NCI-H2107 treated with DMSO at 0.1 percent for 48 hours (cell line): Measurements from ENCODE around the gene WDR49.

Experiments used
- DNase-seq: peaks from one replicate; lab custom pipeline; 2025; ENCODE audit not compliant: unreplicated experiment; lab: John Stamatoyannopoulos, UW

WDR49 gene

DNA sequence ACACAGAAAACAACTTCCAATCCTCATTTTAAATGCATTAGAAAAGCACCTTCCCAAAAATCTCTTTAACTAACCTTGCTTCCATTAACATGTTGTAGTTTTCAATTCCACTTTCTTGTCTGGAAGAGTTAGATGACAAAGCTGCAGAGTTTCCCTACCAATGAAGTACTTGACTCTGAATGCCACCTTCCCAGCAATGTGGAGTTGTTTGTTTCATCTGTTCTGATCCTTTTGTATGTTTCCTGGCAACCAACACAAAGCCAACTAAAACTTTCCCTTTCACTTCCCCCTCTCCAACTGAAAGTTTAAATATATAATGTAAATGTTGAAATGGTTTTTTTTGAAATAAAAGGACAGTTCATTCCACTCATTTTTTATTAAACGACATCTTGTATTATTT, at the start of gene WDR49:
TSS of gene WDR49 (minus strand) at position 183 of the 400 bp plus-strand sequence. CDS start 517 bp downstream, outside the sequence.
- peak; percentile 91 for DNase-seq

DNA sequence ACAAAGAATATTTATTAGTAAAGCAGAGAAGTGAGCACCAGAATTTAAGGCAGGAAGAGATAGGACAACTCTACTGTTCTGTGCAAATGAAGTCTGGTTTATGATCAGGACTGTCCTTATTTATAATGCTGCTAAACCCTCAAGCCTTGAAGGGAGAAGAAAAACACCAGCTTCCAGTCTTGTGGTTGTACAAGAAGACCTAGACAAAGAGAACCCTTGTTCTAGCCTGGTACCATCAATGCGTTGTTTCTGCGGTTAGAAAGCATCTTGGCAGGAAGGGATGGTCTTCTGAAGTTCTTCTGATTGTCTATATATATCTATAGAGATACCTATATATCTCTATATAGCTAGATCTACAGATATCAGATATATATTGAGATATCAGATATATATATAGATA, 47.2 kb upstream of the WDR49 start:
- no peak for DNase-seq

DNA sequence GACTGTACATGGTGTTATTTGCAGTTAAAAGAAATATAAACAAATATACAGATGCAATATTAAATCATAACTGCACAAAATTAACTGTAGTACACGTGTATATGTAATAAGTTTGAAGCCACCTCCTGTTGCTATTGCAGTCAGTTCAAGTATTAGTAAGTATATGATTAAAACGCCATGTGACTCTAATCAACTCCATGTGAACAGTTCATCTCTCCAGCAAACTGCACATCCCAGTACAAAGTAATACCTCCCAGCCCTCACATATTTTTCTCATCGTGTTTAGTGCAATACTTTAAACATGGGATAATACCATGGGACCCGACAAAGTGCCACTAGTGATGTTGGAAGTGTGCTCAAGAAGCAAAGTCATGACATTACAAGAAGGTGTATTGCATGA, 46.3 kb upstream of the WDR49 start:
- no peak for DNase-seq

DNA sequence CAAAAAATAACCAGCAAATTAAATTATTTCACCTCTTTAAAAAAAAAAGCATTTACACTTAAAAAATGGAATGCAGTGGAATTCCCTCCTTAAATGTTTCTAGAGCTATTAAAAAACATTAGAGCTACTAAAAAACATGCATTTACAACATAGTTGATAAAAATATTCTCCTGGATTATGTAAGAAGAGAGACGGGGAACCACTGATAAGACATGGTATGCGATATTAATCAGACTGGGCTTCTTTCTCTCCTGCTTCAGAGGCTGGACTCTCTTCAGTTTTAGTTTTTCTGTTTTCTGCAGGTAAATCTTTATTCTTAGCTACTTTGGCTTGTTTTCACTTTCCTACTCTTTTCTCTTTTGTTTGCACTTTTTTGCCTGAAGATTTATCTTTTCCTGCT, 40.4 kb upstream of the WDR49 start:
- no peak for DNase-seq

DNA sequence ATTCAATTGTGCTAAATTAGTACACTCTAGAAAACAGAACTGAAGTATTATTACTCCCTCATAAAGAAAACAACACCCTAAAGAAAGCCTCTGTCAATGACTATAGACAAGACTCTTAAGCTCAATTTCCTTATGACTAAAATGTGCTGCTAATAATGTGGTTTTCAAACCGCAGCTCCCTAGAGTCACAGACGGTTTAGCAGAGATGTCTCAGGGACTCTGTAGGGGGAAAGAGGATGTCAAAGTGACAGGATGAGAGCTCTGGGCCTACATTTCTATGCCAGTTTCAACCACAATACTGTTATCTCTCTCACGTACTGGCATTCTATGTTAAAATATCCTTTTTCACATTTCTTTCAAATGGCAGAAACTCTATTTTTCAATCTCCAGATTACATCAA, 37.6 kb upstream of the WDR49 start:
- peak; percentile 25 for DNase-seq

DNA sequence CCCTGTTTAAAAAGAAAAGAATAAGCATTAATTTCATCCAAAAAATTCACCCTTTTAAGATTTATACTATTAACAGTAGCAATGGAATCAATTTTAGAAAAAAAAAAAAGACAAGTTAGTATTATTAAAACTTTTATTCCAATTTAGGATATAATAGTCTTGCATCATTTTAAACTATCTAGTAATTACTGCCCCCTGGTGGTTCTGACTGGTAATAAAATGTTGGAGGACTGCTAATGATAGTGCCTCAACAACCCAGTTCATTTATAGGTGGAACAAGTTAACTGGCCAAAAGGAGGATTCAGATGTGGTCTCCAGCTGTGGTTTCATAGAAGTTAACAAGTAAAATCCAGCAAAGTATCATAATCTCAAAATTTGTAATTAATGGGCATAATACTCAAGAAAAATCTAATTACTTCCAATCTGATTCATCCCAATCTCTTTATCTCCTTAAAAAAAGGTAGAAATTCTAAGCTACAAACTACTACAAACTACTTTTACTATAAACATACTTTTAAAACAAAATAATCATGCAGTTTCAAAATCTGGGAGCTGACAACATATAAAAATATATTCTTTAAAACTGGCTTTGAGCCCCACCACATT, 30.7 kb upstream of the WDR49 start:
- peak; percentile 89 for DNase-seq

DNA sequence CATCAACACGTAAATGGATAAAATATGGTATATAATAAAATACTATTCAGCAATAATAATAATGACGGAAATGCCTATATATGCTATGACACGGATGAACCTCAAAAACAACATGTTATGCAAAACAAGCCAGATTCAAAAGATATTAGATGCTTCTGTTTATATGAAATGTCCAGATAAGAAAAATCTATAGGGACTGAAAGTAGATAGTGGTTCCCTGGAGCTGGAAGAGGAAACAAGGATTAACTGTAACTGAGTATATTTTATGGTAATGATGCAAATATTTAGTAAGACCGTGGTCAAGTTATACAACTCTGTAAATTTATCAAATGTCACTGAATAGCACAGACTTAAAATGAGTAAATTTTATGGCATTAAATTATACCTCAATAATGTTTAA, 25.8 kb upstream of the WDR49 start:
- DNase-seq = no peak

DNA sequence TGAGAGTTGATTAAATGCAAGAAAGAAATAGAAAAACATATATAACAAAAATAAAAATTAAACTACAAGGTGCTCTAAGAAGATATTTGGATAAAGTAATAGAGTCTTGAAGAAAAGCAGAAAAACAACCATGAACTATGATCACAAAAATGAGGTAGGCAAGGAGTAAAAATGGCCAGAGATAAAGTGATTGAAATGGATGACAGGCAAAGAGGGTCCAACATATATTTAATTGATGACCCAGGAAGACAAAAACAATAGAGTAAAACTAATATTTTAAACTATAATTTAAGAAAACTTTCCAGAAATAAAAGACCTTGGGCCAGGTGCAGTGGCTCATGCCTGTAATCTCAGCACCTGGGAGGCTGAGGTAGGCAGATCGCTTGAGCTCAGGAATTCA, 22.1 kb upstream of the WDR49 start:
- no peak for DNase-seq

DNA sequence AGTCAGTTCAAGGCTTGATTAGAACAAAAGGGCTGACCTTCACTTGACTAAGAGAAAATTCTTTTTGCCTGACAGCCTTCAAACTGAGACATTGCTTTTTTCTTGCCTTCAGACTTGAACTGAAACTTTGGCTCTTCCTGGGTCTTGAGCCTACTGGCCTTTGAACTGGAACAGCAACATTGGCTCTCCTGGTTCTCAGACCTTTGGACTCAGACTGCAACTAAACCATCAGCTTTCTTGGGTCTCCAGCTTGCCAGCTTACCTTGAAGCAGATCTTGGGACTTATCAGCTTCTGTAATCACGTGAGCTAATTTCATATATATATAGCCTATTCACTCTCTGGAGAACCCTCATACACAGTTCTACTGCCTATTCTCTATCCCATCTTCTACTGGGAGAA, 19.5 kb upstream of the WDR49 start:
- DNase-seq = no peak

DNA sequence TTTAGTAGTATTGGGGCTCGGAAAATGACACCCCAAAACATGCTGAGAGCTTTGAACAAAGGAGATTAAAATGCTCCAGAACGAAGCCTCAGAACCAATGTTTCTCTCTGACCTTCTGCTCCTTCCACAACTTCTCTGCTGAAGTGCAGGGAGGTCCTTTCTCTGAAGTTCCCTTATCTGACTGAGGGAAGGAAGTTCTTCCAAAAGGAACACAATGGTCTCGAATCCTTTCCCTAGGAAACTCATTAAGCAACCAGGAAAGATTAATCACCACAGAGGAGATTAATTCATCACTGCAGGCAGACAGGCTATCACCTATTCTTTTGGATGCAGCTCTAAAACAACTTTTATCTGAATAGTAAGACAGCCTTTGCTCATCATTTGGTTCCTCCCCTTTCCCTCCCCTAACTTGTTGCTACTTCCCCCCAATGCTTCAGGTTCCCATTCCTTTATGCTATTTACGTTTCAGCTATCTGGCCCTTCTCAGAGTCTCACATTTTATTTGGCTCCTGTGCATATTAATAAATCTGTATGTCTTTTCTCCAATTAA, 18.2 kb upstream of the WDR49 start:
- no peak for DNase-seq

DNA sequence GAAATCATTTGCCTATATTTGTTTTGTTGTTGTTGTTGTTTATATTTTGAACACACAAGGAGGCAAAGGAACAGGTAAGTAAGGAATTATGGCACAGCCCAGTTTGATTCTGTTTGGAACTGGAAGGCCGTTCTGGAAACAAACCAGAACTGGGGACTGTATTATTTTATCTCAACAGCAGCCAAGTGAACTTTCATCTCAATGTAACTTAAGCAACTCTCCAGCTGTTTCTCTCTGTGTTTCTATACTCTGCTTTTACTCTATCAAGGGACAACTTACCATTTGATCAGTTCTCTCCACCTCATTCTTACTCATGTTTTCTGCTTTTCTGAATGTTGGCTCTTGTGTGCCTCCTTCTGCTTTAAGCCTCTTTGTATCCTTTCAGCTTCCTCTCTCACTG, 16.0 kb upstream of the WDR49 start:
- no peak for DNase-seq

DNA sequence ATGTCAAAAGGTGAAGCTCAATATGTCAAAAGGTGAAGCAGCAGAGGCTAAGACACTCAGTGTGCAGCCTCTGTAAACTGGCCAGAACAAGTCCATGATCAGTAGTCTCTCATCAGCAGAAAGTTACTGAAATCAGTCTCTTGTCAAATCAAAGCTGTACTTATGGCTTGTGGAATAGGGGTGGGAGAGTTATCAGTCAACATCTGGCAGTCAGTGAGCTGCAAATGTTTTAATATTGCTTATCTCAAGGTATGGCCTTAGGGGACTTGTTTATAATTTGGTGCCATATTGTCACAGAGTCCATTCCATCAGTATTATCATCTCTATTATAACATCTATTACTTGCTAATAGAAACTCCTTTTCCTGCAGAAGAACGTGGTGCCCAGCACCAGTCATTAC, 14.9 kb upstream of the WDR49 start:
- no peak for DNase-seq

DNA sequence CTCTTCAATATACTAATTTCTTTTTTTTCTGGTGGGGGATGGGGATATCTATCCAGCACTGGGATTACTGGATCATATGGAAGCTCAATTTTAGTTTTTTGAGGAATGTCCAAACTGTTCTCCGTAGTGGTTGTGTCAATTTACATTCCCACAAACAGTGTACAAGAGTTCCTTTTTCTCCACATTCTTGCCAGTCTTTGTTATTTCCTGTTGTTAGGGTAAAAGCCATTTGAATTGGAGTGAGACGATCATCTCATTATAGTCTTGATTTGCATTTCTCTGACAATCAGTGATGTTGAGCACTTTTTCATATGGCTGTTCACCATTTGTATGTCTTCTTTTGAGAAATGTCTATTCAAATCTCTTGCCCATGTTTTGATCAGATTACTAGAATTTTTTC, 12.8 kb upstream of the WDR49 start:
- DNase-seq = no peak

DNA sequence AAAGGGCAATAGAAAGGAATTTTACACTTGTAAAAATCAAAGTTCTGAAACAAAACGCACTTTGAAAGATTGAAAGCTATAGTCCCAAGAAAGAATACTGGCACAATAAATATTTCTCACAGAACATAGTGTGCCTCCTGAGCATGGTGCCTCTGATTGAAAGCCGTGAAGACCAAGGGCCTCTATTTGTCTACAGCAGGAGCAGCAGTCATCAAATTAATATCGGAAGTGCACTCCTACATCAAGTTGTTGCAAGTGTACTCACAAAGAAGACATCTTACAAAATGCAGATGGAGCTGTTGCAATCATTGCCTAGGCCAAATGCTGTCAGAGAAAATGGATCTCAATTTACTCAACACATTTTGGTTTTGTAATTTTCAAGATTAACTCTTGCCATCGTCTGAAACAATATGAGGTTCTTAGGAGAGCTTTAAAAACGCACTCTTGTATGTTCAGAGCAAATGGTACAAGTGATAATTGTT, 9.2 kb upstream of the WDR49 start:
- DNase-seq = no peak

DNA sequence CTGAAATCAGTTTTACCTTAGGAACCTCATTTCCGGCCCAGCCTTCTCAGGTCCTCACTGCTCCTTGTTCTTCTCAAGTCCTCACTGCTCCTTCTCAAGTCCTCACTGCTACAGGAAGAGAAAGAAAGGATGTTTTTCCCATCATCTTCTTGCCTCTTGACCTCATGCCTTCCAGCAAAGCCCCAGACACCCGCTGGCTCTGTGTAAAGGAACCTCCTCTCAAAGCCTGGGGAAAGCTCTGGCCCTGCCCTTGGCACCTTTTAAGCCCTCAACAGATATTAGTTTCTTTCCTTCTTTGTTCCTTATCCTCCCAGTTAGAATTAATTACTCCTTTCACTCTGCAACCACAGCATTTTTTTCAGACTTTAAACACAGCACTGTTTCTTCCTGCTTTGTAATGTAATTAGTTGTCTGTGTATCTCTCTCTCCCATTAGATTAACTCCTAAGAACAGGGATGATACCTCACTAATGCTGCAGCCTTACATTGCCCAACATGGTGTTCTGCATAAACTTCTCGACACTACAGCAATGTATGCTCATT, 4.0 kb upstream of the WDR49 start:
- DNase-seq = no peak

DNA sequence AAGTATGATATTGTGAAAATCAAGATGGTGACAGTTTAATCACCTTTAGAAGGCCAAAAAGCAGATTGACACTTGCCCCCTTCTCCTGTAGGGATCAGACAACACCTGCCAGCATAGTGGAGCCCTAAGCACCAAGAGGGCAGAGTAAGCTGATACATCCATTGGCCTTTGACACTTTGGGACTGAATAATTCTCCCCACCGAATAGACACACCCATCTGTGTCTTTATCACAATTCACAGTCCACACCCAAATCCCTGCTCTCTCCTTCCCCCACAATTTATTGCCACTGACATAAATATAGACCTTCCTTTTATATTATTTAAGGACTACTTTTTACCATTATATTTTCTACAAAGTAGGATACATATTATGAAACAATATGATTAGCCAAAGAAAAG, 3.1 kb upstream of the WDR49 start:
- DNase-seq = no peak

DNA sequence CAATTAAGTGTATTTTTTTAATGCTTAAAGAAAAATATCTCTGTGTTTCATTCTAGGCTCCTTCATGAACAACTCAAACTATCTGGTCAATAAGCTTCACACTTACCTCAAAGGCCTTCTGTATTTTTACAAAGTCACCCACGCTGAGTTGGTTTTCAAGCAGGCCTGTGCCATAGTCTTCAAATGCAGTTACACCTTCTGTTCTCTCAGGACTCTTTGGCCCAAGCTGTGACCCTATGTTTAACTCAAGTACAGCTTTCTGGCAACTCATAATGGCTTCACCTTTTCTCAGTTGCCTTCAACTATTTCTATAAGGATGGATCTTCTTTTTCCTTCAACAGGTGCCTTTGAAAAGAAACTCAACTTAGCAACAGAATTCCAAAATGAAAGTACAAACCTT, 587 bp downstream of the WDR49 start:
- DNase-seq = no peak

DNA sequence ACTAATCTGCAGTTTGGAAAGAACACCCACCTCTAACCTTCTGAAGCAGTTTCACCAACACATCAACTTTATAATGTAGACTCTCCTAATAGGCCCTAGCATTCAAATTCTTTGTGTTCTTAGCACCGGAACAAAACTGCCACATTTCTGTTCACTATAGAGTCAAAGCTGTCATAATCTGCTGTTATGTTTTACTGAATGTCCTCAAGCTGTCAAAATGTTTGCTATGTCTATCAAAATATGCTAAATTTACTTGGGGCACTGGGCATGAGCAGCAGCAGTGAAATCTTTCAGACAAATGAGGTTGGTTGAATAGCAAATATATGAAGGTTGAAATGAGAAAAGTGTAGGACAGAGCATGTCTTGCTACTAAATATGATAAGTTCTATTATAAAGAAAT, 1.9 kb downstream of the WDR49 start:
- DNase-seq = no peak

DNA sequence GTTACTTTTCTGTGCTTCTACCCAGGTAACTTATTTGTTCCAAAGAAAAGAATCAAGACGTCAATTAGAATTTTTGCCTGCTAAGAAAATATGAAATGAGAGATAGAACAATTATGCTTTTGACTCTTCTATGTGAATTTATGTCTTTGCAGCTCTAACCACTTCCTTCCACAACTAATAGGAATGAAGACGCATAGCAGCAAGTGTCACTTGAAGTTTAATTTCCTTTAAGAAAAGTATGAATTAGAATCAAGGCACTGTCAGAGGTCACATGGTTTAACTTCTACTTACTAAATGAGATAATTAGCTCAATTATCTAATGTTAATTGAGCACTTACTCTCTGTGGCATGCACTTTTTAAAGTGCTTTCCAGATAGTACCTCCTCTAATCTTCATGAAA, 3.3 kb downstream of the WDR49 start:
- DNase-seq = no peak

DNA sequence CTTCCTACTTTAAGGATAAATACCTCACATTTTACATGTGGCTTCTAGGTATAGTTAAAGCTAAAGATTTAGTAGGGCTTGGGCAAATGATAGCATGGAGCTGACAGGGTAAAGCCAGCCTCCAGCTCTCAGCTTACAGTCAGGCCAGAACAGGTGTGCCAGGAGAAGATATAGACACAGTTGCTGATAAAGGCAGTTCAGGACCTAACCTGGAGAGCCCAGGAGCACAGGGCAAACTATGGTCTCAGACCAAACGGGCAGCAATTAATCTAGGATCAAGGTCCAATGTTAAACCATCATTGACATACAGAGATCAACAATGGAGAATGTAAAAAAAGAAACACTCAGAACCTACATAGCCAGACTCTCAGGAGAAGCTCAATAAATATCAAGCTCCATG, 4.0 kb downstream of the WDR49 start:
- no peak for DNase-seq

DNA sequence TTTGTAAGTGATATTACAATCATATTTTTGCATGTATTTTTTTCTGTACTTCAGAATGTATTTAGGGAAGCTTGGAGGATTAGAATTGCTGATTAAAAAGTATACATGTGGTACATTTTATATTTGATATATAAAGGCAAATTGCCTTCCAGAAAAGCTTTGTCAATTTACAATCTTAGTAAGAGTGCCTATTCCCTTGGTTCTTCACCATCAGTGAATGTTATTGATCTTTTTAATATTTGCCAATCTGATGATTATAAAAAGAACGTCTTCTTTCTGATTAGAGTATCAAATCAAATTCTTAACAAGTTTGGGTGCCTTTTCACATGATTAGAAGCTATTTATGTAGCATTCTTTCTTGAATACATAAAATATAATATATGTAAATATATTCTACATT, 9.1 kb downstream of the WDR49 start:
- DNase-seq = no peak

DNA sequence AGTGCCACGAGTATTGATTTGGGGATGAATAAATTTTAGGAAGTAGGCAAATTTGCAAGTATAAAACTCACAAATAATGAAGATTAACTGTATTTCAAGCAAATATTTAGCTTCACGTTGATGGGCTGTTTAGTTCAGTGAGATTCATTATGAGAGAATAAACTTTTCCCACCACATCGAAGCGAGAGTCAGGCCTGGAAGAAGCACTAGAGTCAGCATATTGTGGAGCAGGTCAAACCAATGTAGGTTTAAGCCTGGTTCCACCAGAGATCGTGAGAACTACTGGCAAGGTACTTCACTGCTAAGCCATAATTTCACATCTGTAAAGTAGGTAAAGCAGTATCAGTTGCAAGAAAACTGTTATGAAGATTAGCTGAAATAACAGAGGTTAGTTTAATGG, 22.3 kb downstream of the WDR49 start:
- DNase-seq = no peak

DNA sequence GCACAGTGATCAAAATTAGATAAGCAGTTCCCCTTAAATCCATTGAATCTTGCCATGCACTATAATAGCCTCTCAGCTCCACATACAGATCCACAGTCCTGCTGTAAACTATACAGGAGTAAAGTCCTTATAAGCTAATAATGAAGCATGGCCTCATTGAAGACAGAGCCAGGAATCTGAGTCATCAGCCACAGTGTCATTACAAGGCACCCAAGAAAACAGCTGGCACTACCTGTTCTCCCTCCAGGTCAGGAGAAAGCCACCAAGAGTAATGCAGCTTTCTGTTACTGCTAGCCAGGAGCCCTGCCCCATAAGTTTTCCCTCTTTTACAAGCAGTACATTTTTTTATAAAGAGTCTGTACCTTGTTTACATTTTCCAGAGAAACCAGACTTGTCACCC, 27.3 kb downstream of the WDR49 start:
- DNase-seq = no peak
